Stomach (tissue), 9 donors: Measurements from ENCODE around the gene HAGHL. TPM values are rescaled to one million over a fixed set of nuclear protein-coding genes. Genes with fewer than 3 reads are reported as not detected.

Experiments
- DNase-seq, 2 donors: peaks; one replicate each; pipeline versions ENCODE4 v3.0.0 to v3.0.0-alpha.2; 2013 to 2019
- H3K27ac ChIP-seq, 5 donors: fragments of 200-600 bp in 4 of 5; sonication (generic) in 4 of 5; one replicate each; pipeline ENCODE4 v1.5.1; 2013 to 2019; ENCODE audit warnings: mild to moderate bottlenecking in 1 of 5, moderate library complexity in 1 of 5
- H3K27me3 ChIP-seq, 3 donors: fragments of 200-600 bp; sonication (generic); one replicate each; pipeline ENCODE4 v1.5.1; 2017 to 2019; ENCODE audit warnings: mixed run types in 1 of 3
- H3K36me3 ChIP-seq, 4 donors: fragments of 200-600 bp; sonication (generic); 1 replicate in 3 of 4; 2 replicates in 1 of 4; pipeline ENCODE4 v1.5.1; 2016 to 2019
- H3K4me1 ChIP-seq, 4 donors: fragments of 200-600 bp; sonication (generic); one replicate each; pipeline ENCODE4 v1.5.1; 2016 to 2019
- H3K4me3 ChIP-seq, 4 donors: fragments of 200-600 bp; sonication (generic) in 3 of 4; one replicate each; pipeline ENCODE4 v1.5.1; 2016 to 2019; ENCODE audit warnings: mild to moderate bottlenecking in 1 of 4
- H3K9me3 ChIP-seq, 4 donors: fragments of 200-600 bp; sonication (generic); one replicate each; pipeline ENCODE4 v1.5.1; 2016 to 2019
- CTCF ChIP-seq, 7 experiments: fragments of 450-650 bp in 4 of 7; fragments of 200-600 bp in 3 of 7; sonication (generic) in 3 of 7; IDR thresholded peaks; one replicate each; pipeline ENCODE4 v1.5.1; 2016 to 2019; ENCODE audit warnings: antibody characterized with exemption in 7 of 7, control low read depth in 2 of 7, mild to moderate bottlenecking in 1 of 7
- EP300 ChIP-seq: sonication (generic); formaldehyde crosslinking; IDR thresholded peaks from one replicate; pipeline ENCODE4 v1.6.1; 2017; ENCODE audit warnings: antibody characterized with exemption
- POLR2A ChIP-seq, 4 donors: fragments of 450-650 bp; IDR thresholded peaks; one replicate each; pipeline ENCODE4 v1.6.1; 2016; ENCODE audit warnings: antibody characterized with exemption in 4 of 4, control low read depth in 2 of 4, mild to moderate bottlenecking in 1 of 4, moderate library complexity in 1 of 4
- POLR2AphosphoS5 ChIP-seq, 3 donors: sonication (generic); formaldehyde crosslinking; IDR thresholded peaks; one replicate each; pipeline ENCODE4 v1.6.1; 2016; ENCODE audit warnings: antibody characterized with exemption in 3 of 3
- WGBS, 5 donors: extraction: QIAGEN DNeasy Blood & Tissue Kit in 3 of 5; methylation state at CpG; one replicate each; pipeline versions ENCODE4 v1.1.5 to v1.1.7; 2013 to 2018; 5-methylcytosine and 5-hydroxymethylcytosine counted together
- intact Hi-C: fragments of 100-400 bp; cut with DNase I; formaldehyde crosslinking; loops from one replicate; pipeline ENCODE4 v1.15.1; 2023; ENCODE audit warnings: low total_unique reads
- polyA plus RNA-seq, 3 donors: library from polyadenylated mRNA; stranded (reverse); fragments of 200-250 nt; gene quantifications; one replicate each; pipeline ENCODE4 v1.2.3, GENCODE V29; 2013
- total RNA-seq, 5 donors: library from RNA; depleted of rRNA; stranded (reverse); fragments of >200 nt; gene quantifications; one replicate each; pipeline versions ENCODE4 v1.1.0 to v1.2.3, GENCODE V29; 2014 to 2016
- donor health status: healthy with polysubstance abuse.
- donor health status: Bipolar disorder and iron deficiency.
- donor health status: healthy.

HAGHL gene
- total and polyA plus RNA-seq, 8 donors = 3.1 to 19.9 (median 3.9) TPM; not detected in 2

GRCh38 chr16:692356-693108 is 34.4 kb upstream of the HAGHL start:
- peaks cover 11 to 64% (median 45%) of the 10 kb centered on the region in 3 donors for H3K27me3 ChIP-seq
- intact Hi-C loops = no loop called here
- no peak overlapping the region for H3K4me3 ChIP-seq
- H3K27ac ChIP-seq = no peak overlapping the region
- TF ChIP-seq EP300 = no peak
- TF ChIP-seq POLR2AphosphoS5 (IDR thresholded peaks at IDR 0.05) = no peak
- no peak for TF ChIP-seq POLR2A (IDR thresholded peaks at IDR 0.05)
- TF ChIP-seq CTCF (IDR thresholded peaks at IDR 0.05) = no peak
- peaks cover 0 to 7% (median 4%) of the 10 kb centered on the region in 4 donors for H3K36me3 ChIP-seq
- peaks cover 45 to 59% (median 56%) of the 10 kb centered on the region in 4 donors for H3K4me1 ChIP-seq
- DNase-seq = no peak
- no peaks in the 10 kb centered on the region for H3K9me3 ChIP-seq
- WGBS, 5 donors = 57 to 66% (median 60%) methylated on average over 10 of the region's 10 CpGs

DNA sequence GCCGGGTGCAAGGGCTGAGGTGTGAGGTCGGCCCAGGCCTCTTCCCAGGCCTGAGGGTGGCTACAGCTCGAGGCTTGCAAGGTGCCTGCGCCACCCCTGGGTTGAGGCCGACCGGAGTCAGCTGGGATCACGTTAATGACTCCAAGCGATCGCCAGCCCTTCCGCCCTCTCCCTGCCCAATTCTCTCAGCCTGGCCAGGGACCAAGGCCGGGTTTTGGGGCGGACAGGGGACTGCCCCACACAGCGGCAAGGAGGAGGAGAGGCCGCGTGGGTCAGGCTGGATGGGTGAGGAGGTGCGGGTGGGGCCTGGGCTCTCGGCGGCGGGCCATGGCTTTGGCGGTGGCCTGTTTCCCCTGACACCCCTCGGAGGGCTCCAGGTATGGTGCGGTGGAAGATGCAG is 33.5 kb upstream of the HAGHL start:
- H3K27ac ChIP-seq = no peak overlapping the region
- no peak for TF ChIP-seq CTCF (IDR thresholded peaks at IDR 0.05)
- TF ChIP-seq POLR2A (IDR thresholded peaks at IDR 0.05) = no peak
- no peak for TF ChIP-seq POLR2AphosphoS5 (IDR thresholded peaks at IDR 0.05)
- no peak for TF ChIP-seq EP300
- peaks cover 11 to 73% (median 45%) of the 10 kb centered on the region in 3 donors for H3K27me3 ChIP-seq
- H3K9me3 ChIP-seq = no peaks in the 10 kb centered on the region
- peak overlapping the region in 1 of 4 donors; percentile 52 for H3K4me3 ChIP-seq
- H3K36me3 ChIP-seq = no peaks in the 10 kb centered on the region
- WGBS, 5 donors = 31 to 42% (median 35%) methylated on average over 11 to 22 of the region's 22 CpGs
- DNase-seq = no peak
- H3K4me1 ChIP-seq = peaks cover 45 to 56% (median 51%) of the 10 kb centered on the region in 4 donors
- intact Hi-C loops = no loop called here

- peaks cover 11 to 76% (median 45%) of the 10 kb centered on the region in 3 donors for H3K27me3 ChIP-seq
- intact Hi-C loops = no loop called here
- H3K27ac ChIP-seq = no peak overlapping the region
- TF ChIP-seq POLR2A (IDR thresholded peaks at IDR 0.05) (no peak), EP300 (no peak), POLR2AphosphoS5 (IDR thresholded peaks at IDR 0.05) (no peak), CTCF (IDR thresholded peaks at IDR 0.05) (no peak)
- no peaks in the 10 kb centered on the region for H3K9me3 ChIP-seq
- H3K4me1 ChIP-seq = peaks cover 43 to 52% (median 47%) of the 10 kb centered on the region in 4 donors
- H3K4me3 ChIP-seq = peak overlapping the region in 2 of 4 donors; percentile 32 to 52
- H3K36me3 ChIP-seq = no peaks in the 10 kb centered on the region
- no peak for DNase-seq
- WGBS, 5 donors = 3 to 12% (median 6%) methylated on average over 6 to 37 of the region's 37 CpGs; no CpG with 5 or more reads in 1 of the 5 donors
Observed at GRCh38 chr16:693766-694165, 33.1 kb upstream of the HAGHL start.

- Histone ChIP-seq H3K36me3 (no peaks in the 10 kb centered on the region), H3K27ac (no peak overlapping the region), H3K4me3 (peak overlapping the region; percentile 22 to 52 (median 32)), H3K9me3 (no peaks in the 10 kb centered on the region), H3K27me3 (peaks cover 11 to 81% (median 49%) of the 10 kb centered on the region in 3 donors), H3K4me1 (peaks cover 38 to 46% (median 41%) of the 10 kb centered on the region in 4 donors)
- 2 to 4% (median 3%) methylated on average over 26 to 64 of the region's 64 CpGs for WGBS, 5 donors
- no peak for DNase-seq
- intact Hi-C loops = no loop called here
- TF ChIP-seq CTCF (IDR thresholded peaks at IDR 0.05) (no peak), POLR2A (IDR thresholded peaks at IDR 0.05) (no peak), EP300 (no peak), POLR2AphosphoS5 (IDR thresholded peaks at IDR 0.05) (no peak)
Observed at GRCh38 chr16:694187-694862, 32.6 kb upstream of the HAGHL start.
